CD4-positive, alpha-beta T cell treated with Interleukin-6 for 4 hours (primary cell): ENCODE measurements around the gene MAML3.

Experiments used
- DNase-seq: peaks from one replicate; pipeline ENCODE4 v3.0.0-alpha.2; 2020; ENCODE audit warnings: mixed read lengths

The MAML3 gene

GRCh38 chr4:139915037-139915436 is 238.9 kb downstream of the MAML3 start:
- DNase-seq = no peak

GRCh38 chr4:139913995-139914598 is 239.9 kb downstream of the MAML3 start:
- DNase-seq = no peak

- DNase-seq = no peak
Measured at GRCh38 chr4:139913398-139913990, 240.5 kb downstream of the MAML3 start.

GRCh38 chr4:139912445-139912844 is 241.5 kb downstream of the MAML3 start:
- no peak for DNase-seq

GRCh38 chr4:139910106-139910505 is 243.9 kb downstream of the MAML3 start:
- no peak for DNase-seq

- DNase-seq = no peak
Measured at GRCh38 chr4:139908636-139909437, 245.1 kb downstream of the MAML3 start.

- DNase-seq = no peak
Measured at GRCh38 chr4:139907001-139907809, 246.8 kb downstream of the MAML3 start.

- DNase-seq = no peak
Measured at GRCh38 chr4:139905489-139905888, 248.5 kb downstream of the MAML3 start.

- no peak for DNase-seq
Measured at GRCh38 chr4:139904406-139904805, 249.6 kb downstream of the MAML3 start.

- no peak for DNase-seq
Measured at GRCh38 chr4:139903845-139904244, 250.1 kb downstream of the MAML3 start.

- no peak for DNase-seq
Measured at GRCh38 chr4:139902321-139903320, 251.4 kb downstream of the MAML3 start.

- no peak for DNase-seq
Measured at GRCh38 chr4:139901531-139902320, 252.3 kb downstream of the MAML3 start.

- no peak for DNase-seq
Measured at GRCh38 chr4:139900964-139901376, 253.0 kb downstream of the MAML3 start.

GRCh38 chr4:139899346-139899745 is 254.6 kb downstream of the MAML3 start:
- no peak for DNase-seq

- no peak for DNase-seq
Measured at GRCh38 chr4:139898293-139898692, 255.7 kb downstream of the MAML3 start.

GRCh38 chr4:139896091-139896604 is 257.8 kb downstream of the MAML3 start:
- no peak for DNase-seq

- DNase-seq = no peak
Measured at GRCh38 chr4:139893801-139894200, 260.2 kb downstream of the MAML3 start.

- no peak for DNase-seq
Measured at GRCh38 chr4:139892973-139893736, 260.8 kb downstream of the MAML3 start.

- no peak for DNase-seq
Measured at GRCh38 chr4:139890816-139891215, 263.2 kb downstream of the MAML3 start.

GRCh38 chr4:139889901-139890300 is 264.1 kb downstream of the MAML3 start:
- no peak for DNase-seq
